Upper lobe of right lung (tissue), 1 donor: ENCODE measurements around the gene TP63. TPM values are rescaled to one million over a fixed set of nuclear protein-coding genes. Genes with fewer than 3 reads are reported as not detected.

Source experiments
- ATAC-seq: fragments of 200-7000 bp; cut with Tn5 transposase; one replicate; pipeline ENCODE4 v1.9.1; 2020; ENCODE audit warnings: mild to moderate bottlenecking, moderate library complexity
- DNase-seq: peaks from one replicate; pipeline ENCODE4 v3.0.0-alpha.2; 2020
- H3K27ac ChIP-seq: fragments of 200-600 bp; one replicate; pipeline ENCODE4 v1.8.0; 2022
- H3K27me3 ChIP-seq: fragments of 200-600 bp; one replicate; pipeline ENCODE4 v1.8.0; 2022; ENCODE audit warnings: mild to moderate bottlenecking
- H3K36me3 ChIP-seq: fragments of 200-600 bp; one replicate; pipeline ENCODE4 v1.8.0; 2022
- H3K4me1 ChIP-seq: fragments of 200-600 bp; one replicate; pipeline ENCODE4 v1.8.0; 2022
- H3K4me3 ChIP-seq: fragments of 200-600 bp; one replicate; pipeline ENCODE4 v1.8.0; 2022; ENCODE audit warnings: mild to moderate bottlenecking
- H3K9me3 ChIP-seq: fragments of 200-600 bp; one replicate; pipeline ENCODE4 v1.8.0; 2022
- CTCF ChIP-seq: fragments of 200-600 bp; IDR thresholded peaks from one replicate; pipeline ENCODE4 v1.8.0; 2022; ENCODE audit warnings: antibody characterized with exemption
- intact Hi-C: fragments of 100-400 bp; cut with DNase I; formaldehyde crosslinking; loops from one replicate; pipeline ENCODE4 v1.11.0; 2022
- total RNA-seq: library from RNA; stranded (reverse); fragmentation: NEBNext Ultra II Directional; extraction: Animal tissue kit (Norgen Biotek cat#: 25700); gene quantifications from one replicate; pipeline ENCODE4 v1.2.1, GENCODE V29; 2021
- donor health status: DM: no; HTN: yes; CAD: no; lungs with severe emphysema.

The TP63 gene
- total RNA-seq, 1 donor from 2014 or later: 1.3 TPM

- ATAC-seq: no peak
- H3K27ac ChIP-seq: no peak overlapping the region
- H3K4me3 ChIP-seq: no peak overlapping the region
- no peak for TF ChIP-seq CTCF
- no peaks in the 10 kb centered on the region for H3K36me3 ChIP-seq
- no peak for DNase-seq
- intact Hi-C loops: no loop called here
- no peaks in the 10 kb centered on the region for H3K27me3 ChIP-seq
- no peaks in the 10 kb centered on the region for H3K4me1 ChIP-seq
- no peaks in the 10 kb centered on the region for H3K9me3 ChIP-seq
Observed at GRCh38 chr3:189636048-189636447, 4.9 kb downstream of the TP63 start.

GRCh38 chr3:189637750-189638149, 6.6 kb downstream of the TP63 start:
- intact Hi-C loops: no loop called here
- ATAC-seq (peak; percentile 51), DNase-seq (no peak)
- Histone ChIP-seq H3K27ac (no peak overlapping the region), H3K9me3 (no peaks in the 10 kb centered on the region), H3K4me3 (no peak overlapping the region), H3K27me3 (no peaks in the 10 kb centered on the region), H3K4me1 (no peaks in the 10 kb centered on the region), H3K36me3 (no peaks in the 10 kb centered on the region)
- TF ChIP-seq CTCF: no peak

- TF ChIP-seq CTCF: no peak
- no peak overlapping the region for H3K27ac ChIP-seq
- ATAC-seq (no peak), DNase-seq (no peak)
- H3K4me1 ChIP-seq: no peaks in the 10 kb centered on the region
- no peaks in the 10 kb centered on the region for H3K36me3 ChIP-seq
- no peak overlapping the region for H3K4me3 ChIP-seq
- H3K9me3 ChIP-seq: no peaks in the 10 kb centered on the region
- H3K27me3 ChIP-seq: no peaks in the 10 kb centered on the region
- intact Hi-C loops: no loop called here
Observed at GRCh38 chr3:189638276-189639031, 7.3 kb downstream of the TP63 start.

GRCh38 chr3:189641776-189642175, 10.6 kb downstream of the TP63 start:
- H3K36me3 ChIP-seq: no peaks in the 10 kb centered on the region
- no peaks in the 10 kb centered on the region for H3K9me3 ChIP-seq
- no peaks in the 10 kb centered on the region for H3K4me1 ChIP-seq
- no peak overlapping the region for H3K27ac ChIP-seq
- no peak overlapping the region for H3K4me3 ChIP-seq
- DNase-seq: no peak
- no peaks in the 10 kb centered on the region for H3K27me3 ChIP-seq
- TF ChIP-seq CTCF: no peak
- ATAC-seq: no peak
- intact Hi-C loops: no loop called here

- H3K27ac ChIP-seq: no peak overlapping the region
- no peak for TF ChIP-seq CTCF
- no peaks in the 10 kb centered on the region for H3K36me3 ChIP-seq
- DNase-seq (no peak), ATAC-seq (no peak)
- H3K27me3 ChIP-seq: no peaks in the 10 kb centered on the region
- H3K4me1 ChIP-seq: no peaks in the 10 kb centered on the region
- H3K9me3 ChIP-seq: no peaks in the 10 kb centered on the region
- intact Hi-C loops: no loop called here
- no peak overlapping the region for H3K4me3 ChIP-seq
Observed at GRCh38 chr3:189646853-189647542, 15.8 kb downstream of the TP63 start.
